IMR-90 (cell line): ENCODE measurements around the gene NFKB1. TPM values are rescaled to one million over a fixed set of nuclear protein-coding genes. Genes with fewer than 3 reads are reported as not detected.

ENCODE experiments used
- ATAC-seq: fragments of 200-7000 bp; cut with Tn5 transposase; 2 replicates; pipeline ENCODE4 v1.9.1; 2020; ENCODE audit warnings: low read depth, mild to moderate bottlenecking, moderate library complexity
- BruUV-seq: library from RNA; stranded (reverse); fragments of 400-500 nt; replicated peaks from 2 replicates; lab custom pipeline; 2021; lab: Mats Ljungman, UMichigan
- CTCF ChIA-PET: fragments of 300-600 bp; formaldehyde crosslinking; extraction: SDS; loops from one replicate; lab custom pipeline; 2021; ENCODE audit warnings: antibody characterized with exemption; lab: Yijun Ruan, JAX
- POLR2A ChIA-PET: fragments of 300-600 bp; sonication (Branson Sonifier 250); formaldehyde crosslinking; loops from one replicate; lab custom pipeline; 2022; ENCODE audit warnings: antibody characterized with exemption; ENCODE audit not compliant: unreplicated experiment; lab: Charles Lee
- DNase-seq: peaks from one replicate; pipeline ENCODE4 v3.0.0; 2013
- H2AFZ ChIP-seq: replicated peaks from 2 replicates; pipeline ENCODE3; 2013; ENCODE audit warnings: low read length, mild to moderate bottlenecking; ENCODE audit not compliant: poor library complexity
- H2AK5ac ChIP-seq: 2 replicates; pipeline ENCODE4 v1.6.1; 2013; ENCODE audit warnings: low read depth, low read length, inconsistent platforms
- H2AK9ac ChIP-seq: replicated peaks from 2 replicates; pipeline ENCODE3; 2013; ENCODE audit warnings: mild to moderate bottlenecking, low read depth, low read length, moderate library complexity; ENCODE audit not compliant: poor library complexity
- H2BK120ac ChIP-seq: 2 replicates; pipeline ENCODE4 v1.6.1; 2013; ENCODE audit warnings: low read depth, low read length, inconsistent platforms
- H2BK15ac ChIP-seq: 3 replicates; pipeline ENCODE4 v1.6.1; 2013; ENCODE audit warnings: low read depth, low read length, inconsistent platforms
- H2BK20ac ChIP-seq: 2 replicates; pipeline ENCODE4 v1.6.1; 2013; ENCODE audit warnings: low read depth, mild to moderate bottlenecking, inconsistent platforms, low read length, moderate library complexity
- H2BK5ac ChIP-seq: 2 replicates; pipeline ENCODE4 v1.6.1; 2013; ENCODE audit warnings: mild to moderate bottlenecking, low read depth, low read length, inconsistent platforms; ENCODE audit not compliant: poor library complexity, severe bottlenecking
- H3K14ac ChIP-seq: replicated peaks from 2 replicates; pipeline ENCODE4 v1.6.1; 2013; ENCODE audit warnings: low read depth, low read length, inconsistent platforms
- H3K18ac ChIP-seq: 2 replicates; pipeline ENCODE4 v1.6.1; 2013; ENCODE audit warnings: low read depth, low read length, control low read depth
- H3K23ac ChIP-seq: 2 replicates; pipeline ENCODE4 v1.6.1; 2013; ENCODE audit warnings: low read depth, low read length, inconsistent platforms
- H3K27ac ChIP-seq: 2 replicates; pipeline ENCODE4 v1.5.1; 2013; ENCODE audit warnings: mild to moderate bottlenecking, control low read depth, low read length; ENCODE audit not compliant: insufficient read depth
- H3K27me3 ChIP-seq: 2 replicates; pipeline ENCODE4 v1.6.1; 2013; ENCODE audit warnings: low read length; ENCODE audit not compliant: control insufficient read depth, insufficient read depth
- H3K36me3 ChIP-seq: 2 replicates; pipeline ENCODE4 v1.6.1; 2013; ENCODE audit warnings: low read length, mixed read lengths; ENCODE audit not compliant: control insufficient read depth, insufficient read depth
- H3K4ac ChIP-seq: 2 replicates; pipeline ENCODE4 v1.6.1; 2013; ENCODE audit warnings: low read depth, low read length, inconsistent platforms
- H3K4me1 ChIP-seq: 2 replicates; pipeline ENCODE4 v1.6.1; 2013; ENCODE audit warnings: low read length, mixed read lengths; ENCODE audit not compliant: control insufficient read depth, insufficient read depth
- H3K4me2 ChIP-seq: 2 replicates; pipeline ENCODE4 v1.6.1; 2013; ENCODE audit warnings: low read depth, mild to moderate bottlenecking, control low read depth, low read length, moderate library complexity
- H3K4me3 ChIP-seq: 2 replicates; pipeline ENCODE4 v1.5.1; 2013; ENCODE audit warnings: low read depth, mild to moderate bottlenecking, control low read depth, low read length, moderate library complexity; ENCODE audit not compliant: insufficient read depth
- H3K56ac ChIP-seq: 2 replicates; pipeline ENCODE4 v1.6.1; 2013; ENCODE audit warnings: low read length, inconsistent platforms; ENCODE audit not compliant: insufficient read depth; ENCODE audit errors: extremely low read depth
- H3K79me1 ChIP-seq, 2 experiments: 2 replicates each; pipeline ENCODE4 v1.6.1; 2013; ENCODE audit warnings: low read length in 2 of 2, inconsistent platforms in 1 of 2, low read depth in 1 of 2
- H3K9ac ChIP-seq: 2 replicates; pipeline ENCODE4 v1.6.1; 2013; ENCODE audit warnings: low read depth, low read length, control low read depth
- H3K9me1 ChIP-seq: 2 replicates; pipeline ENCODE4 v1.6.1; 2013; ENCODE audit warnings: low read length, inconsistent platforms; ENCODE audit not compliant: insufficient read depth
- H3K9me3 ChIP-seq: 2 replicates; pipeline ENCODE4 v1.6.1; 2013; ENCODE audit warnings: low read length; ENCODE audit not compliant: control insufficient read depth, insufficient read depth
- H4K20me1 ChIP-seq: 2 replicates; pipeline ENCODE4 v1.6.1; 2013; ENCODE audit warnings: low read length, inconsistent platforms; ENCODE audit not compliant: insufficient read depth
- H4K5ac ChIP-seq: 2 replicates; pipeline ENCODE4 v1.6.1; 2013; ENCODE audit warnings: mild to moderate bottlenecking, low read depth, low read length, control low read depth
- H4K8ac ChIP-seq, 2 experiments: 2 replicates each; pipeline ENCODE4 v1.6.1; 2013; ENCODE audit warnings: low read depth in 2 of 2, low read length in 2 of 2, control low read depth in 1 of 2, inconsistent platforms in 1 of 2
- H4K91ac ChIP-seq: 2 replicates; pipeline ENCODE4 v1.6.1; 2013; ENCODE audit warnings: low read depth, low read length, inconsistent platforms; ENCODE audit not compliant: insufficient read depth
- BHLHE40 ChIP-seq: fragments of 150-350 bp; IDR thresholded peaks from 2 replicates; pipeline ENCODE4 v1.6.1; 2016; ENCODE audit warnings: mild to moderate bottlenecking, low read depth, low read length
- CEBPB ChIP-seq: IDR thresholded peaks from 2 replicates; pipeline ENCODE4 v1.6.1; 2012; ENCODE audit warnings: low read depth, low read length, improper control_type of control experiment
- CHD1 ChIP-seq: IDR thresholded peaks from 2 replicates; pipeline ENCODE4 v1.6.1; 2012; ENCODE audit warnings: low read depth, low read length, improper control_type of control experiment
- FOS ChIP-seq: fragments of 150-350 bp; IDR thresholded peaks from 2 replicates; pipeline ENCODE4 v1.6.1; 2016; ENCODE audit warnings: low read depth, low read length
- MAFK ChIP-seq: IDR thresholded peaks from 2 replicates; pipeline ENCODE4 v1.6.1; 2012; ENCODE audit warnings: low read depth, low read length, improper control_type of control experiment
- MAZ ChIP-seq: IDR thresholded peaks from 2 replicates; pipeline ENCODE4 v1.6.1; 2012; ENCODE audit warnings: low read depth, mild to moderate bottlenecking, low read length, improper control_type of control experiment, moderate library complexity, borderline replicate concordance
- MXI1 ChIP-seq: IDR thresholded peaks from 2 replicates; pipeline ENCODE4 v1.6.1; 2012; ENCODE audit warnings: low read depth, mild to moderate bottlenecking, low read length, moderate library complexity, borderline replicate concordance
- NFE2L2 ChIP-seq: fragments of 150-350 bp; IDR thresholded peaks from 2 replicates; pipeline ENCODE4 v1.6.1; 2016; ENCODE audit warnings: low read depth, mild to moderate bottlenecking, low read length
- POLR2A ChIP-seq: IDR thresholded peaks from 2 replicates; pipeline ENCODE4 v1.6.1; 2012; ENCODE audit warnings: mild to moderate bottlenecking, low read depth, low read length
- RAD21 ChIP-seq: IDR thresholded peaks from 2 replicates; pipeline ENCODE4 v1.6.1; 2012; ENCODE audit warnings: low read length, improper control_type of control experiment
- RCOR1 ChIP-seq: IDR thresholded peaks from 2 replicates; pipeline ENCODE4 v1.6.1; 2012; ENCODE audit warnings: mild to moderate bottlenecking, low read length, improper control_type of control experiment; ENCODE audit not compliant: insufficient replicate concordance
- RFX5 ChIP-seq: IDR thresholded peaks from 2 replicates; pipeline ENCODE4 v1.8.0; 2012; ENCODE audit warnings: low read depth, mild to moderate bottlenecking, low read length, moderate library complexity
- SMC3 ChIP-seq: fragments of 150-350 bp; IDR thresholded peaks from 2 replicates; pipeline ENCODE4 v1.6.1; 2016; ENCODE audit warnings: low read depth, mild to moderate bottlenecking, antibody characterized with exemption, low read length, moderate library complexity
- WGBS, 2 experiments: methylation state at CpG; one replicate each; pipeline versions ENCODE4 v1.1.5 to v1.1.7; 2013; ENCODE audit warnings: missing lambda C conversion rate in 2 of 2; ENCODE audit not compliant: insufficient read length in 1 of 2; ENCODE audit errors: extremely low coverage in 2 of 2; 5-methylcytosine and 5-hydroxymethylcytosine counted together
- dilution Hi-C: fragments of 300-500 bp; cut with HindIII; formaldehyde crosslinking; loops from one replicate; pipeline ENCODE4 v1.14.3; 2018; ENCODE audit warnings: low sequenced_read_pairs; ENCODE audit not compliant: unreplicated experiment
- in situ Hi-C: fragments of 300-500 bp; cut with MboI; formaldehyde crosslinking; loops from 3 replicates; pipeline ENCODE4 v1.14.3; 2019; ENCODE audit warnings: low sequenced_read_pairs, inconsistent platforms, mixed read lengths
- intact Hi-C: fragments of 100-400 bp; cut with micrococcal nuclease; formaldehyde crosslinking; loops from 2 replicates; pipeline ENCODE4 v1.10.0; 2022
- polyA plus RNA-seq, 3 experiments: library from polyadenylated mRNA; depleted of rRNA; stranded (reverse); fragments of >200 nt; gene quantifications; 2 replicates each; pipeline ENCODE4 v1.2.3, GENCODE V29; 2012; ENCODE audit warnings: low replicate concordance in 1 of 3
- total RNA-seq: library from RNA; depleted of rRNA; stranded (reverse); fragments of >200 nt; gene quantifications from 2 replicates; pipeline ENCODE4 v1.2.3, GENCODE V29; 2012
- TF ChIP-seq, protein P1 (sequence below): conservative IDR thresholded peaks from 2 replicates; pipeline ENCODE4 v1.5.1; 2012; ENCODE audit warnings: mild to moderate bottlenecking, low read depth, low read length, improper control_type of control experiment
- TF ChIP-seq, protein P2 (sequence below): fragments of 150-350 bp; IDR thresholded peaks from 2 replicates; pipeline ENCODE4 v1.6.1; 2017; ENCODE audit warnings: mild to moderate bottlenecking, antibody characterized with exemption, low read length, low read depth
- TF ChIP-seq, protein P3 (sequence below): fragments of 150-350 bp; IDR thresholded peaks from 2 replicates; pipeline ENCODE4 v1.6.1; 2016; ENCODE audit warnings: low read depth, mild to moderate bottlenecking, low read length, moderate library complexity, borderline replicate concordance

The NFKB1 gene
- total and polyA plus RNA-seq, 2 of the 4 experiments (the other 2 are of a cell fraction) = 19.8 to 24.6 TPM

- Histone ChIP-seq H3K4ac (no peak overlapping the region), H3K4me2 (no peak overlapping the region), H3K14ac (no peak overlapping the region), H2BK20ac (no peak overlapping the region), H3K9ac (no peak overlapping the region), H3K27me3 (no peaks in the 10 kb centered on the region), H4K8ac (no peak overlapping the region), H2AK5ac (no peak overlapping the region), H4K91ac (no peak overlapping the region), H4K5ac (no peak overlapping the region), H3K79me1 (peaks cover 7 to 14% of the 10 kb centered on the region in 2 experiments), H2AFZ (no peak overlapping the region), H3K4me1 (peaks cover 3% of the 10 kb centered on the region), H3K27ac (no peak overlapping the region), H2AK9ac (no peak overlapping the region), H3K18ac (no peak overlapping the region), H2BK15ac (no peak overlapping the region), H2BK5ac (no peak overlapping the region), H3K9me1 (peaks cover 6% of the 10 kb centered on the region), H2BK120ac (no peak overlapping the region), H3K9me3 (no peaks in the 10 kb centered on the region), H3K56ac (no peak overlapping the region), H3K4me3 (no peak overlapping the region), H4K20me1 (peaks cover 7% of the 10 kb centered on the region; the same call in 1 of the 2 replicates), H3K23ac (no peak overlapping the region), H3K36me3 (peaks cover 4% of the 10 kb centered on the region)
- no peak for DNase-seq
- no peak for ATAC-seq
- CTCF ChIA-PET = no interaction called here
- TF ChIP-seq RAD21 = no peak
- TF ChIP-seq SMC3 = no peak
- TF ChIP-seq RCOR1 = no peak
- TF ChIP-seq CEBPB = no peak
- TF ChIP-seq BHLHE40 = no peak
- TF ChIP-seq, protein P1, sequence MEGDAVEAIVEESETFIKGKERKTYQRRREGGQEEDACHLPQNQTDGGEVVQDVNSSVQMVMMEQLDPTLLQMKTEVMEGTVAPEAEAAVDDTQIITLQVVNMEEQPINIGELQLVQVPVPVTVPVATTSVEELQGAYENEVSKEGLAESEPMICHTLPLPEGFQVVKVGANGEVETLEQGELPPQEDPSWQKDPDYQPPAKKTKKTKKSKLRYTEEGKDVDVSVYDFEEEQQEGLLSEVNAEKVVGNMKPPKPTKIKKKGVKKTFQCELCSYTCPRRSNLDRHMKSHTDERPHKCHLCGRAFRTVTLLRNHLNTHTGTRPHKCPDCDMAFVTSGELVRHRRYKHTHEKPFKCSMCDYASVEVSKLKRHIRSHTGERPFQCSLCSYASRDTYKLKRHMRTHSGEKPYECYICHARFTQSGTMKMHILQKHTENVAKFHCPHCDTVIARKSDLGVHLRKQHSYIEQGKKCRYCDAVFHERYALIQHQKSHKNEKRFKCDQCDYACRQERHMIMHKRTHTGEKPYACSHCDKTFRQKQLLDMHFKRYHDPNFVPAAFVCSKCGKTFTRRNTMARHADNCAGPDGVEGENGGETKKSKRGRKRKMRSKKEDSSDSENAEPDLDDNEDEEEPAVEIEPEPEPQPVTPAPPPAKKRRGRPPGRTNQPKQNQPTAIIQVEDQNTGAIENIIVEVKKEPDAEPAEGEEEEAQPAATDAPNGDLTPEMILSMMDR = no peak
- no peak for TF ChIP-seq MAZ
- TF ChIP-seq NFE2L2 = no peak
- TF ChIP-seq RFX5 = no peak
- TF ChIP-seq, protein P2, sequence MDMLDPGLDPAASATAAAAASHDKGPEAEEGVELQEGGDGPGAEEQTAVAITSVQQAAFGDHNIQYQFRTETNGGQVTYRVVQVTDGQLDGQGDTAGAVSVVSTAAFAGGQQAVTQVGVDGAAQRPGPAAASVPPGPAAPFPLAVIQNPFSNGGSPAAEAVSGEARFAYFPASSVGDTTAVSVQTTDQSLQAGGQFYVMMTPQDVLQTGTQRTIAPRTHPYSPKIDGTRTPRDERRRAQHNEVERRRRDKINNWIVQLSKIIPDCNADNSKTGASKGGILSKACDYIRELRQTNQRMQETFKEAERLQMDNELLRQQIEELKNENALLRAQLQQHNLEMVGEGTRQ = no peak
- TF ChIP-seq MAFK = no peak
- TF ChIP-seq, protein P3, sequence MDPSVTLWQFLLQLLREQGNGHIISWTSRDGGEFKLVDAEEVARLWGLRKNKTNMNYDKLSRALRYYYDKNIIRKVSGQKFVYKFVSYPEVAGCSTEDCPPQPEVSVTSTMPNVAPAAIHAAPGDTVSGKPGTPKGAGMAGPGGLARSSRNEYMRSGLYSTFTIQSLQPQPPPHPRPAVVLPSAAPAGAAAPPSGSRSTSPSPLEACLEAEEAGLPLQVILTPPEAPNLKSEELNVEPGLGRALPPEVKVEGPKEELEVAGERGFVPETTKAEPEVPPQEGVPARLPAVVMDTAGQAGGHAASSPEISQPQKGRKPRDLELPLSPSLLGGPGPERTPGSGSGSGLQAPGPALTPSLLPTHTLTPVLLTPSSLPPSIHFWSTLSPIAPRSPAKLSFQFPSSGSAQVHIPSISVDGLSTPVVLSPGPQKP = no peak
- TF ChIP-seq CHD1 = no peak
- TF ChIP-seq MXI1 = no peak
- no peak for TF ChIP-seq POLR2A
- no peak for TF ChIP-seq FOS
- in situ Hi-C loops (no loop called here), intact Hi-C loops (no loop called here), dilution Hi-C loops (no loop called here)
- no TSS peak for BruUV-seq
- WGBS, 2 experiments = 100% methylated on average over 2 of the region's 4 CpGs; no CpG with 5 or more reads in 1 of the 2 experiments
- POLR2A ChIA-PET = no interaction called here
Observed at GRCh38 chr4:102551958-102552565, 50.9 kb downstream of the NFKB1 start.
